Esophagus (tissue), 2 donors: ENCODE data around the gene RNF222. TPM values are rescaled to one million over a fixed set of nuclear protein-coding genes. Genes with fewer than 3 reads are reported as not detected.

Source experiments
- H3K27ac ChIP-seq, 2 donors: one replicate each; pipeline ENCODE4 v1.5.1; 2013; ENCODE audit warnings: low read depth in 2 of 2, mild to moderate bottlenecking in 2 of 2, inconsistent platforms in 1 of 2, low read length in 1 of 2, moderate library complexity in 1 of 2
- H3K27me3 ChIP-seq, 2 donors: one replicate each; pipeline ENCODE4 v1.6.1; 2013; ENCODE audit warnings: low read length in 2 of 2, control low read depth in 1 of 2, mild to moderate bottlenecking in 1 of 2; ENCODE audit not compliant: insufficient read depth in 2 of 2, control insufficient read depth in 1 of 2
- H3K36me3 ChIP-seq, 2 donors: one replicate each; pipeline ENCODE4 v1.6.1; 2013; ENCODE audit warnings: low read length in 1 of 2; ENCODE audit not compliant: control insufficient read depth in 2 of 2, insufficient read depth in 2 of 2
- H3K4me1 ChIP-seq, 2 donors: one replicate each; pipeline ENCODE4 v1.6.1; 2013; ENCODE audit warnings: low read length in 1 of 2; ENCODE audit not compliant: control insufficient read depth in 2 of 2, insufficient read depth in 2 of 2
- H3K4me3 ChIP-seq, 2 donors: one replicate each; pipeline ENCODE4 v1.5.1; 2013; ENCODE audit warnings: low read length in 2 of 2, mild to moderate bottlenecking in 2 of 2, low read depth in 1 of 2, moderate library complexity in 1 of 2
- H3K9me3 ChIP-seq, 2 donors: one replicate each; pipeline ENCODE4 v1.6.1; 2013; ENCODE audit warnings: mild to moderate bottlenecking in 2 of 2, low read depth in 1 of 2, low read length in 1 of 2, moderate library complexity in 1 of 2; ENCODE audit not compliant: control insufficient read depth in 2 of 2, insufficient read depth in 1 of 2
- WGBS, 2 donors: extraction: QIAGEN DNeasy Blood & Tissue Kit; methylation state at CpG; one replicate each; pipeline ENCODE4 v1.1.7; 2013; 5-methylcytosine and 5-hydroxymethylcytosine counted together
- polyA plus RNA-seq, 2 donors: library from polyadenylated mRNA; stranded (reverse); fragments of 200-250 nt; gene quantifications; one replicate each; pipeline ENCODE4 v1.2.3, GENCODE V29; 2013
- donor health status: healthy with polysubstance abuse.
- donor health status: Bipolar disorder and iron deficiency.

RNF222 gene
- polyA plus RNA-seq, 2 donors = 14.0 to 18.4 TPM

GRCh38 chr17:8435245-8436168 is 37.9 kb upstream of the RNF222 start, which contains the start of gene NDEL1:
TSS of gene NDEL1 (plus strand) at chr17:8435884. CDS start at chr17:8444272, 8,388 bp downstream.
- H3K9me3 ChIP-seq = no peaks in the 10 kb centered on the region
- H3K4me1 ChIP-seq = no peaks in the 10 kb centered on the region
- H3K36me3 ChIP-seq = no peaks in the 10 kb centered on the region
- H3K27ac ChIP-seq = peak within 1 kb of the TSS; percentile 99
- no peaks in the 10 kb centered on the region for H3K27me3 ChIP-seq
- WGBS, 2 donors = 2 to 3% methylated on average over 47 to 68 of the region's 68 CpGs
- H3K4me3 ChIP-seq = peak within 1 kb of the TSS; percentile 74 to 79

- Histone ChIP-seq H3K9me3 (no peaks in the 10 kb centered on the region), H3K27ac (peak overlapping the region; percentile 1 to 57)
- WGBS, 2 donors = 37 to 47% methylated on average over 7 of the region's 7 CpGs
Observed at GRCh38 chr17:8430966-8431365, 33.3 kb upstream of the RNF222 start.

GRCh38 chr17:8426802-8427201 is 29.2 kb upstream of the RNF222 start:
- Histone ChIP-seq H3K27me3 (no peaks in the 10 kb centered on the region), H3K4me3 (no peak overlapping the region), H3K4me1 (no peaks in the 10 kb centered on the region), H3K27ac (no peak overlapping the region), H3K9me3 (no peaks in the 10 kb centered on the region), H3K36me3 (no peaks in the 10 kb centered on the region)
- WGBS, 2 donors = 95 to 96% methylated on average over 3 of the region's 3 CpGs

More at GRCh38 chr17:8430966-8431365, 33.3 kb upstream of the RNF222 start:
- H3K27me3 ChIP-seq = no peaks in the 10 kb centered on the region
- H3K4me1 ChIP-seq = no peaks in the 10 kb centered on the region
- H3K4me3 ChIP-seq = no peak overlapping the region
- H3K36me3 ChIP-seq = no peaks in the 10 kb centered on the region

- no peak overlapping the region for H3K4me3 ChIP-seq
- no peaks in the 10 kb centered on the region for H3K36me3 ChIP-seq
- H3K4me1 ChIP-seq = peaks cover 0 to 2% of the 10 kb centered on the region in 2 donors
- 56 to 57% methylated on average over 6 of the region's 6 CpGs for WGBS, 2 donors
- H3K9me3 ChIP-seq = no peaks in the 10 kb centered on the region
- H3K27ac ChIP-seq = peak overlapping the region in 1 of 2 donors; percentile 42
- no peaks in the 10 kb centered on the region for H3K27me3 ChIP-seq
Observed at GRCh38 chr17:8426094-8426720, 28.6 kb upstream of the RNF222 start.

GRCh38 chr17:8421571-8421970 is 23.9 kb upstream of the RNF222 start:
- Histone ChIP-seq H3K4me3 (no peak overlapping the region), H3K27ac (peak overlapping the region in 1 of 2 donors; percentile 73), H3K9me3 (no peaks in the 10 kb centered on the region), H3K36me3 (no peaks in the 10 kb centered on the region), H3K4me1 (peaks cover 2 to 4% of the 10 kb centered on the region in 2 donors), H3K27me3 (no peaks in the 10 kb centered on the region)
- 45 to 49% methylated on average over 3 of the region's 3 CpGs for WGBS, 2 donors

- Histone ChIP-seq H3K4me3 (no peak overlapping the region), H3K4me1 (peaks cover 2 to 4% of the 10 kb centered on the region in 2 donors)
Observed at GRCh38 chr17:8420041-8420934, 22.7 kb upstream of the RNF222 start.

GRCh38 chr17:8419305-8419704 is 21.7 kb upstream of the RNF222 start:
- WGBS, 2 donors = 53 to 57% methylated on average over 1 of the region's 1 CpG
- Histone ChIP-seq H3K4me3 (no peak overlapping the region), H3K4me1 (peaks cover 2 to 4% of the 10 kb centered on the region in 2 donors), H3K27me3 (no peaks in the 10 kb centered on the region), H3K27ac (no peak overlapping the region), H3K36me3 (no peaks in the 10 kb centered on the region), H3K9me3 (no peaks in the 10 kb centered on the region)

More at GRCh38 chr17:8420041-8420934, 22.7 kb upstream of the RNF222 start:
- no peaks in the 10 kb centered on the region for H3K27me3 ChIP-seq
- WGBS, 2 donors = 31 to 41% methylated on average over 5 of the region's 5 CpGs
- no peaks in the 10 kb centered on the region for H3K36me3 ChIP-seq
- no peaks in the 10 kb centered on the region for H3K9me3 ChIP-seq
- peak overlapping the region in 1 of 2 donors; percentile 55 for H3K27ac ChIP-seq

- H3K4me1 ChIP-seq = peaks cover 2 to 4% of the 10 kb centered on the region in 2 donors
- H3K27ac ChIP-seq = no peak overlapping the region
- WGBS, 2 donors = 67 to 79% methylated on average over 1 of the region's 1 CpG
- no peaks in the 10 kb centered on the region for H3K27me3 ChIP-seq
- H3K9me3 ChIP-seq = no peaks in the 10 kb centered on the region
- no peaks in the 10 kb centered on the region for H3K36me3 ChIP-seq
- no peak overlapping the region for H3K4me3 ChIP-seq
Observed at GRCh38 chr17:8418471-8418870, 20.8 kb upstream of the RNF222 start.

- H3K27me3 ChIP-seq = no peaks in the 10 kb centered on the region
- H3K9me3 ChIP-seq = no peaks in the 10 kb centered on the region
- H3K27ac ChIP-seq = peak overlapping the region; percentile 14 to 42
- no peak overlapping the region for H3K4me3 ChIP-seq
- peaks cover 2 to 4% of the 10 kb centered on the region in 2 donors for H3K4me1 ChIP-seq
- 78% methylated on average over 4 of the region's 4 CpGs for WGBS, 2 donors
- no peaks in the 10 kb centered on the region for H3K36me3 ChIP-seq
Observed at GRCh38 chr17:8417806-8418205, 20.2 kb upstream of the RNF222 start.
